ENCODE data around the gene HOXA9.

The HOXA9 gene

GRCh38 chr7:27165089-27165995 lies at the start of gene HOXA9:
TSS of gene HOXA9 (minus strand) at chr7:27165537. CDS start at chr7:27165457, 80 bp downstream.
- in situ Hi-C loops (cut with MboI; ENCODE audit: low sequenced_read_pairs) = no loop called here

DNA sequence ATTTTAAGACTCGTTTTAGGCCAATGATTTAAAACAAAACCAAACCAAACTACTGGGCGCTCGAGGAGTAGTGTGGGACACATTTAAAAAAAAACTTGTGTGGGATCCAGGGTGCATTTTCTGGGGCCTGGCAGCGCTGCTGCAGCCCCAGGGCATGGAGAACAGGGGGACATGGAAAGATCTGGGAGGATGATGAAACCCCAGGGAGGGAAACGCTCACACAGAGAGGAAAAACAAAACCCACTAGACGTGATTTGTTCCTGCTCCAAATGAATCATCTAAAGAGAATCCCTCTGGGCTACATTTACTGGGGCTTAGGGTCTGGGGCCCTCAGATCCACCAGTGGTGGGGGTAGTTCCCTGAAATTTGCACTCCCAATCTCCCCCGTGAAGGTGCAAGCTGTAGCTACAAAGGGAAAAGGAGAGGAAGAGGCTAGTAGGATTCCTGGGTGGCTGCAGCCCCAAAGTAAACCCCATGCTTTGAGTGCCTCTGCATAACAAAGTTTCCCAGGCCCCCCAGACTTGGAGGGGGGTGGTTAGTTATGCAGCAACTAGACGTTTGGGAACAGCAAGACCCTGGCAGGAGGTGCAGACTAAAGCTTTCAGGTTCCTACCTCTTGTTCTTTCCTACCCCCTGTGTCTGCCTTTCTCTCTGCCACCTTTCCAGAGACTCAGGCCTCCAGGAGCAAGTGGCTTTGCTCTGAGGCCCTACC lies 49.1 kb upstream of the HOXA9 start:
- in situ Hi-C loops (cut with MboI; ENCODE audit: low sequenced_read_pairs) = no loop called here

DNA sequence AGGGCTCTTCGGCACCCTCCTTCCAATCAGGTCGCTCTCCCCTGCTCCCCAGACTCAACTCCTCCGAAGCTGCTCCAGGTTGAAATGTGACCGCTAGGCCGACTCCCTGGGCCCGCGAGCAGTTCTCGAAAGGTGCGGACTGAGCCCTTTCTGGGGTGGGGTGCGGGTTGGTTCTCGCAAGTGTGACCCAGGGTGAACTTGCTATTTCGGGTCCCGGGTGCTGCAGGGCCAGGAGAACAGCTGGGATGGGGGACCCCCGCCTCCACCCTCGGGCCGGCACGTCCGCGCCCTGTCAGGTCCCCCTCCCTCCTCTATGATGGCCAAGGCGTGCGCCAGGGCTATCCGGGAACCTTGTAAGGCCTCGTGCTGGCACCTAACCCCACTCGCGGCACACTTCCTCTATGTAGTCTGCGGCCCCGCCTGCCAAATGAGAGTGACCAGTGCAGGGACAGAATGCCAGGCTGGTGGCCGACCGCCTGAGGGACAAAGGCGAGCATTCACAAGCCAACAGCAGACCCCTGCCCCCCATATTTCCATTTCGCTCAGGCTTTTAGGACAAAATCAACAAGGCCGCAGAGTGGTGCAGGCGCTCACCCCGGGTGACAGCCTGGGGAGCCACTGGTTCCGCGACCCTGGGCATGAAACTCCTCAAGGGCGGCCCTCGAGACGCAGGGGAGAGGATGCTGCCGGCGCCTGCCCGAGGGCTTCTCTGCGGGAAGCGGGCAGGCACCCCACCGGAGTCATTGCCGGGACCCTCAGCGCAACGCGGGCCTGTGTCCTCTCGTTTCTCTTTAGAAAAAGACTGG lies 48.3 kb upstream of the HOXA9 start:
- in situ Hi-C loops (cut with MboI; ENCODE audit: low sequenced_read_pairs) = no loop called here

DNA sequence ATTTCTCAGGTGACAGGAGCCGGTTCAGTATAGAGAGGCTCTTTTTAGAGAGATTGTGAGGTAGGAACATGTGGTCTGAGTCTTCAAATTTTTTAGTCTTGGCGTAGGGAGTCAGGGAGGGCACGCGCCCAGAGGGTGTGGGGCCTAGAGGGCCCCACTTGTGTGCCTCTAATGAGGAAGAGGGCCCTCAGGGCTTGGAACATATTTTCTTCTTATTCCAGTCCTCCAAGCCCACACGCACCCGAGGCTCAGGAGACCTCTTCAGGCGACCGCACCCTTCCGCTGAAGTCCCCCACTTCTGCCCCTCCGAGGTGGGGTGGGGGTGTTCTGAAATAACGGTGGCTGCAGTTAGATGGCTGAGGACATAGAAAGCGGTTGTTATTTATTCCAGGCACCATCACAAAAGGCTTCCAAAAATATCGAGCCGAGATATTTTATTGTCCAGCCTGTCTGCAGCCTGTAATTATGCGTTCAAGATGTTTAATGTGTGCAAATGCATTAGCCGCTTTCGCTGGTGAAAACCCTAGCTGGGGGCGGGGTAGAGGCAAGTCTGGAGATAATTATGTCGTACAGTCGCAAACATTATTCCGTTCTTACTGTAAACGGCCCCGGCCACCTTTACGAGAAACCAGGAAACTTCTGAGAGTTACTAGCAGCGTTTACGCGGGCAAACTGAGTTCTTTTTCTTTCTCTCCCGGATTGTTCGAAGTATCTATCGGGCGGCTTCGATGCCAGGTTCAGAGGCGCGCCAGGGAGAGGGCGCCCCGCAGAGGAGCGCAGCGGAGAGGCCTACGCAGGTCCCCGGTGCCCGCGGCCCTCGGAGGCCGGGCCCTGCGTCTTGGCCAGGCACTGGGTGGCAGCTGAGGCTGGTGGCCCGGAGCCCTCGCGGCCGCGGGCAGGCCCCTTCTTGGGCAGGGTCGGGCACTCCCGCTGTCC lies 47.4 kb upstream of the HOXA9 start:
- in situ Hi-C loops (cut with MboI; ENCODE audit: low sequenced_read_pairs) = no loop called here

- in situ Hi-C loops (cut with MboI; ENCODE audit: low sequenced_read_pairs) = no loop called here
Observed at GRCh38 chr7:27211764-27212204, 46.4 kb upstream of the HOXA9 start.

GRCh38 chr7:27211084-27211446 lies 45.7 kb upstream of the HOXA9 start:
- in situ Hi-C loops (cut with MboI; ENCODE audit: low sequenced_read_pairs) = no loop called here

DNA sequence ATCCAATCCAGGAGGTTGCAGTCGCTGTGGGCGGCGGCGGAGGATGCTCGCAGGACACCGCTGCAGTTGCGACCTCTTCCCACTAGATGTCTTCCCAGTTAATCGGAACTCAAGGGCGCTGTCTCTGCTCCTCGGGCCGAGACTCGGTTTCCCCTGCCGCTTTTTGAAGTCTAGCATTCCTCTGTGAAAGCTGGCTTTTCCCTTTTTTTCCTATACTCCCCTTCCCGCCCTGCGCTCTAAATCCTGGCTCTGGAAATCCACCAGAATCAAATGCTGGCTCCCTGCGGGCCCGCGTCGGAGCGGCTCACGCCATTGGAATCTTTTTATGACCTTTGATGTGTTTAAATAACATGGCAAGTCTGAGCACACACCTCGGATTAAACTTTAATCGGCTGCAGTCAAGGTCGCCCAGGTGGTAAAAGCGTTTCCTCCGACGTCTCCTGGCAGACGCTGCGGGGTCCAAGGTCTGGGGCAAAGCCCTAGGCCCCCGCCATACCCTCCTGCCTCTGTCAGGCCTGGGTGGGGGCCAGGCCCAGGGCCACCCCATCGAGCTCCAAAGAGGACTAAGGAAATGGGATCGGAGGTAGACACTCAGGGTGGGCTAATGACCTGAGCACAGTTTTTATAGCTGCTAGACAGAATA lies 45.2 kb upstream of the HOXA9 start:
- in situ Hi-C loops (cut with MboI; ENCODE audit: low sequenced_read_pairs) = no loop called here

DNA sequence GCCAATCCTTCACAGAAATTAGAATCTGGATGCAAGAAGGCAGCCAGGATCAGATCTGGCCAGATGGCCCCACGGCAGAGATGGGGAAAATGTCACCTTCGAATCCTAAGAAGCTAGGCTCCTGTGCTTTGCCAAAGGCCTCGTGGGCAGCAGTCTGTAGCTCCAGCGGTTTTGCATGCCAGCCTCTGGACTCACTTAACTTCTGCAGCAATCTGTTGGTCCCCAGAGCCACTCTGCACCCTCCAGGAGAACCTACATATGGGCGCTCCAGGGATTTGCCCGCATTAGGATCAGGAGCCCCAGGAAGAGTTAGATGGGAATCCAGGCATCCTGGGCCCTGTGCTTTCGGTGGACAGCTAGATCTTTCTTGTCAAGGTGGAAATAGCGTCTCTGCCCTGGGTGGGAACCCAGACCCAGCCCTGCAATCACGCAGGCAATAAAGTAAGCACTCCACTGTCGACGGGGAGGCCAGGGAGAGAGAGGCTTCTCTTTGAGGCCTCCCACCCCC lies 44.6 kb upstream of the HOXA9 start:
- in situ Hi-C loops (cut with MboI; ENCODE audit: low sequenced_read_pairs) = loop anchor here (10.0 kb wide), 1 partner anchor 365 kb away; no protein-coding TSS in a partner anchor

- in situ Hi-C loops (cut with MboI; ENCODE audit: low sequenced_read_pairs) = loop anchor here (10.0 kb wide), 1 partner anchor 366 kb away; no protein-coding TSS in a partner anchor
Observed at GRCh38 chr7:27208998-27209397, 43.7 kb upstream of the HOXA9 start.

GRCh38 chr7:27207348-27207985 lies 42.1 kb upstream of the HOXA9 start:
- in situ Hi-C loops (cut with MboI; ENCODE audit: low sequenced_read_pairs) = loop anchor here (10.0 kb wide), 1 partner anchor 367 kb away; no protein-coding TSS in a partner anchor

GRCh38 chr7:27205325-27206280 lies 40.3 kb upstream of the HOXA9 start:
- in situ Hi-C loops (cut with MboI; ENCODE audit: low sequenced_read_pairs) = loop anchor here (10.0 kb wide), 1 partner anchor 369 kb away; no protein-coding TSS in a partner anchor

DNA sequence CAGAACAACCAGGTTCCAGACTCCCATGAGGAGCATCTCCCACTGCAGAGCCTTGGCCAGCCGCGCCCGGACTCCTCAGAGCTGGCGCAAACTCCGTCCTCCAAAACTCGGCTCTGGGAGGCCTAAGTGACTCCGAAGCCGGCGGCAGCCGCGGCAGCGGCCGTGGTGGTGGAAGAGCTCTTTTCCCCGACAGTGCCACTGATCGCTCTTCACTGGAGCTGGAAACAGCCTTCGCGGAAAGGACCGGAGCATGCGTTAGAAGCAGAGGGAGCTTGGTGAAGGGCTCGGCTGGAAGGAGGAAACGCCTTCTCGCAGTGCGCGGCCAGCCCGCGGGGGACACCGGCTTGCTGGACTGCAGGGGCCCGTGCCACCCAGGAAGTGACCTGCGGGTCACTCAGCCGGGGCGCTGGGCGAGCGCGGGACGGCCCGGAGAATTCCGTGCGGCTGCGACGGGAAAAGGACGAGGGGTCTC lies 39.5 kb upstream of the HOXA9 start:
- in situ Hi-C loops (cut with MboI; ENCODE audit: low sequenced_read_pairs) = loop anchor here (10.0 kb wide), 1 partner anchor 370 kb away; no protein-coding TSS in a partner anchor

DNA sequence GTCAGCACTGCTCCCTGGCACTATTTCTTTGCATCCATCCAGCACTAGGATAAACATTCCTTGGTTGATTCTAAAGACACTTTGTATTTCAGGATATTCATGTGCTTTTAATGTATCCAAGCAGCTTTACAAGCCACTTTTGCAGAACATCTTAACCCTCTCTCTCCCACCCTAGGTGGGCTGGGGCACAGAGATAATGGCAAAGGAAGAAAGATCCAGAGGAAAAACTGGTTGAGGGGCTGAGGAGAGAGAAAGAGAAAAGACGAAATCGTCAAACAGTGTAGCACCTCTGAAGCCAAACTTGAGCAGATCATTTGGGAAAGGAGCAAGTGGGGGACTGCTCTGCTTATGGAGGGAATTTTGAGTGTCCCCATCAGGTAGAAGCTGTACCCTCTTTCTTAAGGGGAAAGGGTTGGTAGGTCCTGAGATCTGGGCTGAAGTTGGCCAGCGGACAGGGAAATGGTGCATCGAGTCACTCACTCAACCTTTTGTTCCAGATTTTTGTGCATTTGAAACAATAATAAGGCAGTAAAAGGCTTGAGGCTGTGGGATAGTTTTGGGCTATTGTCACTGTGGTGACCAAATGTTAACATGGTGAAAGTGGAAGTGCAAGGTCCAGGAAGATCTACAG lies 38.7 kb upstream of the HOXA9 start:
- in situ Hi-C loops (cut with MboI; ENCODE audit: low sequenced_read_pairs) = loop anchor here (10.0 kb wide), 1 partner anchor 371 kb away; no protein-coding TSS in a partner anchor

- in situ Hi-C loops (cut with MboI; ENCODE audit: low sequenced_read_pairs) = loop anchor here (10.0 kb wide), 1 partner anchor 371 kb away; no protein-coding TSS in a partner anchor
Observed at GRCh38 chr7:27203365-27203953, 38.1 kb upstream of the HOXA9 start.

DNA sequence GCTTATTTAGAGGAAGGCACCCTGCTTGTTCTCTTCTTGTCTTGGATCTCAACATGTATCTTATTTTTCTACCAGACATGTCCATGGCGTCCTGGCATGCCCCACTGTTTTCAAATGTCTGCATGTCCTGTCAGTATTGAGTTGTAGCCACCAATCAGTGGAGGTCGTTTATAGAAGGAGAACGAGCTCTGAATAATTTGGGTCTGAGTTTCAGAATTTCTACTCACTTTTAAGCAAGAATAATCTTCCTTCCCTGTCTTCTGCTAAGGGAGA lies 37.5 kb upstream of the HOXA9 start:
- in situ Hi-C loops (cut with MboI; ENCODE audit: low sequenced_read_pairs) = loop anchor here (10.0 kb wide), 1 partner anchor 372 kb away; no protein-coding TSS in a partner anchor

Data from HL-60/S4 treated with phorbol 12-myristate 13-acetate at 8.2 ng/mL for 4 days and 3 days (cell line).